ENCODE data around the gene PFDN6. TPM values are rescaled to one million over a fixed set of nuclear protein-coding genes. Genes with fewer than 3 reads are reported as not detected.

The PFDN6 gene
- total RNA-seq, 1 experiment from 2014 or later: 67.8 TPM

DNA sequence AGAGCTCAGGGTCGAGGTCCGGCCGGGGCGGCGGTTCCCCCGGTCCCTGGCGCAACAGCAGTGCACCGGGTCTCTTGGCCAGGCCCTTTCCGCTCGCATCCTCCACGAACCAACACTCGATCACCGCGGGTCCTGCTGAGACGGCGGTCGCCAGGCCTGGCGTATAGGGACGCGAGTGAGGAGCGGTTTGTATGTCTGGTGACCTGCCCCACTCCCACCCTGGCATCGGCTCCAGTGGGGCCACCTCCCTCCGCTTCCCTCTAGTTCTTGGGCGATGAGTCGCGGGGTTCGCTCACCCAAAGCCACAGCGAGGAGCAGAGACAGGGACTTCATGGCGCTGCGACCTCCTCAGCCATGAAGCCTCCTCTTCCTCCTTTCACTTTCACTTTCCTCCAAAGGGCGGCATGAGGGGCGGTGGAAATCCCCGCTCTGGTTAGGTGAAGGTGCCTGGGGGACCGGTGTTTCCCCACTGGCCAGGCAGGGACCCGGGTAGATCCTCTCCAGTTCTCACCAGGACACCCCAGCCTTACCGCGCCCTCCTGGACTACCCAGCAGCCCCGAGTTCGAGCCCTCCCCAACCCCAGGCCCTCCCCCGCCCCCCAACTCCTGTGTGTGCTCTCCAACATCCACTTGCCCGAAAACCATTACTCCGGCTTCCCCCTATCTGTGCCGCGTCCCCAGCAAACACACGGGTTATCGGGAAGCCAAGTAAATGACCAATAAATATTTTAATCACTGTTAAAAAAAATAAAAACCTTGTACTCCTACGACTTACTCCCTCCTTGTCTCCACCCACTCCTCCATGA is 24.5 kb downstream of the PFDN6 start, which contains the start of gene TAPBP:
TSS of gene TAPBP (minus strand) at position 370 of the 806 bp plus-strand sequence. CDS start at position 333, 37 bp downstream.
- peaks cover 36% of the 10 kb centered on the region for H3K36me3 ChIP-seq

DNA sequence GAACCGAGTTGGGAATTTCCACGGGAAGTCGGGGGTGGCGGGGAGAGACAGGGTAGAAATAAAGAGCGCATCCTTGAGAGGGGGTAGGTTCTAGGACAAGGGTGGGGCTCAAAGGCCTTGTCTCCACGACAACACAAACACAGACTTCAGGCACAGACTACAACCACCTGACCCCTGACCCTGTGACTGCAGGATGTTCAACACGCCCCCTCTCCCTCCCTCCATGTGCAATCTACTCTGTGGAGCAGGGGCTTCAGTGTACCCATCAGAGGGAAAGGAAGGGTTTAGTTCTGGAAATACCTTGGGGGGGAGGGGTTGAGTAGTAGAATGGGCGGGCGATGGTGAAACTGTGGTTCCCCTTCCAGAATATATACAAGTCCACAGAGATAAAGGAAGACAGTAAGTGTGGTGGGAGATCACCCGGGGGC is 25.1 kb downstream of the PFDN6 start:
- H3K36me3 ChIP-seq: peaks cover 42% of the 10 kb centered on the region
- H3K4me1 ChIP-seq (replicated peaks): peaks cover 29% of the 10 kb centered on the region
- no peaks in the 10 kb centered on the region for H3K9me3 ChIP-seq (replicated peaks)
- H3K27me3 ChIP-seq (replicated peaks): no peaks in the 10 kb centered on the region
- H3K27ac ChIP-seq: peak overlapping the region; percentile 84
- peak overlapping the region; percentile 69 for H3K4me3 ChIP-seq
- DNase-seq (ENCODE audit: low read depth in 1 of 2, low spot score in 2 of 2): peak; percentile 69 to 74

More for the DNA sequence above, 24.5 kb downstream of the PFDN6 start, which contains the start of gene TAPBP:
- no peaks in the 10 kb centered on the region for H3K27me3 ChIP-seq (replicated peaks)
- H3K9me3 ChIP-seq (replicated peaks): no peaks in the 10 kb centered on the region
- peaks cover 28% of the 10 kb centered on the region for H3K4me1 ChIP-seq (replicated peaks)
- H3K4me3 ChIP-seq: peak within 1 kb of the TSS; percentile 69
- peak within 1 kb of the TSS; percentile 84 for H3K27ac ChIP-seq
- peak; percentile 72 to 89 for DNase-seq (ENCODE audit: low read depth in 1 of 2, low spot score in 2 of 2)

DNA sequence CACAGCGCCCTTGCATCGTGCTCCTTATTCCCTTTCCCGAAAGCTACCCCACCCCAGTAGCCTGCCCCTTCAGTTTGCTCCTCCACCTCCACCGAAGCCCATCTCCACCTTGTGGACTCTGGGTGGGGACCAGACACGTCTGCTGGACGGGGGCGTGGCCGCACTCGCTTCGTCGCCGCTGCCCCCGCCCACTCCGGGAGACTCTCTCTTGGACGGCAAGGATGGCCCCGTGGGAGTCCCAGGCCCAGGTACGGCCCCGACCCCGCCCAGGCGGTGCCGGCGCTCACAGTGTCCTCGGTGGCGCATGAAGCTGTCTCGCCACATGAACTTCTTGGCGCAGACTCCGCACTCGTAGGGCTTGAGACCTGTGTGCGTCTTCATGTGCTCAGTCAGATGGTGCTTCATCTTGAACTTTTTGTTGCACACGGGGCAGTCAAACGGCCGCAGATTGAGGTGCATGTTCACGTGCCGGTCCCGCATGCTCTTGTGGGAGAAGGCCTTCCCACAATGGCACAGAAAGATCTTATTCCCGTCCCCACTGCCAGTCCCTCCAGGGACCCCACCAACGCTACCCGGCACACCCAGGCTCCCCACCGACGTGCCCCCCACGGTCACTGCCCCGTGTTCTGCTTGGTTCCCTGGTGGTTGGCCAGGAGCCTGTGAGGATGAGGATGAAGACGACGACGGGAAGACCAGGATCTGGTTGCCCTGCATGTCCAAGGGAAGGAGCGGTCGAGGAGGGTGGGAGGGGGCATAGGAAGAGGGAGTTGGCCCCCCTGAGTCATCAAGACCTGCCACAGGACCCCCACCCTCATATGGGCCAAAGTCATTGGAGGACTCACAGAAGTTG is 25.8 kb downstream of the PFDN6 start:
- peak overlapping the region; percentile 84 for H3K27ac ChIP-seq
- H3K4me1 ChIP-seq (replicated peaks): peaks cover 30% of the 10 kb centered on the region
- H3K36me3 ChIP-seq: peaks cover 44% of the 10 kb centered on the region
- H3K4me3 ChIP-seq: peak overlapping the region; percentile 69; the same call in 1 of the 2 replicates
- DNase-seq (ENCODE audit: low read depth in 1 of 2, low spot score in 2 of 2): no peak
- no peaks in the 10 kb centered on the region for H3K9me3 ChIP-seq (replicated peaks)
- H3K27me3 ChIP-seq (replicated peaks): no peaks in the 10 kb centered on the region

DNA sequence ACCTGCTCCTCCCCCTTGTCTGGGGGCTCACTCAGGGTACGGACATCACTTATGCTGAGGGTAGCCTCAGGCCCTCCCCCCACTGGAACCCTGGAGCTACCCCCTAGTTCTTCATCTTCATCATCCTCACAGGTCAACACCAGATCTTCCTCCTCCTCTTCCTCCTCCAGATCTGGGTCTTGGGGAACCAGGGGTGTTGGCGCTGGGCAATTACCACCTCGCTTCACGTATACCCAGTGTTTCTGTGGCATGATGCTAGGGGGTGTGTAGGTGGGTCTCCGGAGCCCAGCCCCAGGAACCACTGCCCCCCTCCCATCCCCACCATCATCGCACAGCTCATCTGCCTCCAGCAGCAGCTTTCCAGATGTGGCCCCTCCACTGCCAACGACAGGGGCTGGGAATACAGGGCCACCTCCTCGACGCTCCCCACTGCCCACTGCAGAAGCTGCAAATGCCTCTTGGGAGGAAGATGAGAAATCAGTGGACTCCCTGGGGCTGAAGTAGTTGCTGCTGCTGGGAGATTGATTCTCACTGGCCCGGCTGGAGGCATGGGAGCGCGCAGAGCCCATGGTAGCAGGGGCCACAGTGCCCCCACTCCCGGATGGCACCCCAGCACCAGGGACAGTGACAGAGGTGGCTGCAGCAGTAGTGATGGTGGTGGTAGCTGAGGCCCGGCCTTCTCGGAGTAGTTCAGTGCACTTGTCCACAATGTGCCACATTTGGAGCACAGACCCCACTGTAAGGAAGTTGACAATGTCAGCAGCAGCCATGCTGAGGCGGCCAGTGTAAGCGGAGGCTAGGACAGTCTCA is 26.6 kb downstream of the PFDN6 start:
- Histone ChIP-seq H3K36me3 (peaks cover 46% of the 10 kb centered on the region), H3K27me3 (replicated peaks) (no peaks in the 10 kb centered on the region), H3K27ac (no peak overlapping the region), H3K9me3 (replicated peaks) (no peaks in the 10 kb centered on the region), H3K4me1 (replicated peaks) (peaks cover 38% of the 10 kb centered on the region), H3K4me3 (no peak overlapping the region)
- no peak for DNase-seq (ENCODE audit: low read depth in 1 of 2, low spot score in 2 of 2)

DNA sequence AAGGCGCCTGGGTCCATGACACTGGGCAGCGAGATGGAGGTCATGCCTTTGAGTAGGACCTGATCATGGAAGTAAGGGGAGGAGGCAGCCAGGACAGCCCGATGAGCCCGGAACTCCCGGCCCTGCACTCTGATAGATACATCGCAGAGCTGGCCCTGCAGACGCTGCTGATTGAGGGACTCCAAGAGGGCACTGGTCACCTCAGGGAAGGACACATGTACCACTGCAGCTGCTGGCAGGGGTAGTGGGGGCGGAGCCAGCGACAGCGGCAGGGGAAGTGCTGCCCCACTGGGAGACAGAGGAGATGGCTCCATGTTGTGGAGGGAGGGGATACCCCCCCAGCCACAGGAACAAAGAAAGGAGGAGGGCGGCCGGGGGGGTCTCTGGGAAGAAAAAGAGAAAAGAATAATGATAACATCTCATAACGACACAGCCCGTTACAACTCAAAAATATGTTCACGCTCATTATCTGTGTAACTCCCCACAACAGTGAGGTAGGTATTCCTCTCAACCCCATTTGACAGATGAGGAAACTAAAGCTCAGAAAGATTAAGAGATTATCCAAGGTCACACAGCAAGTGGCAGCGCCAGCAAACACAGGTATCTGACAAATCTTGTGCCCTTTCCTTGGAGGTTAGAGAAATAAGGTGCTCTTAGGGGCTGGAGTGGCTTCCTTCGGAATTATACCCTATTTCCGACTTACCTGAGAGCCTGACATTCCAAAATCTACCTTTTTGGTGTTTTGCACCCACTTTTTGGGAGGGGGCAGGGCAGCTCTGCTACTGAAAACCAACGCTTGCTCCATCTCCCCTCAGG is 27.4 kb downstream of the PFDN6 start:
- no peaks in the 10 kb centered on the region for H3K9me3 ChIP-seq (replicated peaks)
- peak overlapping the region; percentile 52 for H3K4me3 ChIP-seq
- H3K4me1 ChIP-seq (replicated peaks): peaks cover 46% of the 10 kb centered on the region
- no peaks in the 10 kb centered on the region for H3K27me3 ChIP-seq (replicated peaks)
- no peak for DNase-seq (ENCODE audit: low read depth in 1 of 2, low spot score in 2 of 2)
- peaks cover 52% of the 10 kb centered on the region for H3K36me3 ChIP-seq
- H3K27ac ChIP-seq: no peak overlapping the region

DNA sequence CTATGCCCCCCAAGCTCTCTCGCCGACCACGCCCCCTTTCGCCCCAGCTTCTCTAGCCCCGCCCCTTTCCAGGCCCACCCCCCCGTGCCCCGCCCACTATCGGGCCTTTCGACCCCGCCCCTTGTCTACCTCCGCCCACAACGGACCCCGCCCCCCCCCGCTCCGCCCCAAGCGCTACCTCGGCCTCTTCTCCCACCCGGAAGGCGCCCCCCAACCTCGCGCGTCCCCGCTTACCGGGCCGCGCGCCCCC is 27.9 kb downstream of the PFDN6 start:
- peaks cover 51% of the 10 kb centered on the region for H3K36me3 ChIP-seq
- peak overlapping the region; percentile 52 for H3K4me3 ChIP-seq
- H3K27me3 ChIP-seq (replicated peaks): no peaks in the 10 kb centered on the region
- DNase-seq (ENCODE audit: low read depth in 1 of 2, low spot score in 2 of 2): no peak
- no peak overlapping the region for H3K27ac ChIP-seq
- H3K4me1 ChIP-seq (replicated peaks): peaks cover 44% of the 10 kb centered on the region
- H3K9me3 ChIP-seq (replicated peaks): no peaks in the 10 kb centered on the region

DNA sequence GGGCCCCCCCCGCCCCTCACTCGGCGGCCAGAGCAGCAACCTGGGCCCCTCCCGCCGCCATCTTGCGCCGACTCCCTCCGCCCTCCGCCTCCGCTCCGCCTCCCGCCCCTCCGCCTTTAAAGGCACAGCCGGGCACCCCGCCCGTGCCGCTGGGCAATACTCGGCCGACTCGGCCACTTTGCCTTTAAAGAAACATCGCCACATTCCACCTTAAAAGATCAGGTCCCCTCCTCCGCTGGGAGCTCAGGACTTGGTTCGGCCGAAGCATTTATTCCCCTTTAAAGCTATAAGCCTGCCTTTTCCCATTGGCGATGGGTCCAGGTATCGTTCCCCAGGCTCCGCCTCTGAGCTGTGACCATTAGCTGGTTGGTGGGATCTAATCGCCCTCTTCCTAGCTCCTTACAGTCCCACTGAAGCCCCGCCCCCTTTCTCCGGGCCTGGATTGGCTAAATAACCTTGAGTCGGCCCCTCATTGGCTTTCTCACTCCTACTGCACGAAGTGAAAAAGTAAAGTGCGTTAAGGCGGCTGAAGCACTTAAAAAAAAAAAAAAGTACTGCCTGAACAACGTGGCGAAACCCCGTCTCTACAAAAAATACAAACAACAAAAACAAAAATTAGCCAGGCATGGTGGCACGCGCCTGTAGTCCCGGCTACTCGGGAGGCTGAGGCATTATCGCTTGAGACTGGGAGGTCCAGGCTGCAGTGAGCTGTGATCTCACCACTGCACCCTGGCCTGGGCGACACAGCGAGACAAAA is 28.4 kb downstream of the PFDN6 start, which contains the start of gene ZBTB22:
TSS of gene ZBTB22 (minus strand) at position 76 of the 757 bp plus-strand sequence. CDS start 828 bp downstream, outside the sequence.
- peaks cover 40% of the 10 kb centered on the region for H3K4me1 ChIP-seq (replicated peaks)
- H3K36me3 ChIP-seq: peaks cover 48% of the 10 kb centered on the region
- no peaks in the 10 kb centered on the region for H3K27me3 ChIP-seq (replicated peaks)
- H3K27ac ChIP-seq: no peak within 1 kb of the TSS
- H3K4me3 ChIP-seq: peak within 1 kb of the TSS; percentile 52
- peak; percentile 98 to 99 for DNase-seq (ENCODE audit: low read depth in 1 of 2, low spot score in 2 of 2)
- no peaks in the 10 kb centered on the region for H3K9me3 ChIP-seq (replicated peaks)

DNA sequence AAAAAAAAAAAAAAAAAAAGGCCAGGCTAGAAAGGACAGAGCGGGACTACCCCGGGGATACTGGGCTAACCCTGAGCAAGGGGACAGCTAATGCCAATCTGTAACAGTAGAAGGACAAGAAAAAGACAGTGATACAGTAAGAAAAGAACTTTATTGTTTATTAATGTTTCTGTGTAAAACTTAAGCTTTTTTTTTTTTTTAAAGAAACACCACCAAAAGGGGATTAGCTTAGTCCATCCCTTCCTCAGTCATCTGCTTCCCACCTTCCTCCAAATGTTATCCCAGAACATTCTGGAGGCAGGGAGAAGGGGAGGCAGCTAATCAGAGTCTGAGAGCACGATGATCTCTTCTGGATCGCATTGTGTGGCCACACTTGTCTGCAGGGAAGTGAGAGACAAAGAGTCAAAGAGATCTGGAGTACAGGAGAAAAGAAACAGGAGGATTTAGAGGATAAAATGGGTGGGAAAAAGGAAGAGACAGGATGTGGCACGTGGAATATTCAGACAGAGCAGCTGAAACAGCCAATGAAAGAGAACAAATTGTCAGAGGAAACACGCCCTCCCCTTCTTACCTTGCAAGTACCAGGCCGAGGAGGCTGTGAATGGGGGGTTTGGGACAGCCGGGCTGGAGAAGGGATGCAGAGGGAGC is 29.1 kb downstream of the PFDN6 start:
- Histone ChIP-seq H3K36me3 (peaks cover 47% of the 10 kb centered on the region), H3K27ac (no peak overlapping the region), H3K27me3 (replicated peaks) (no peaks in the 10 kb centered on the region), H3K4me1 (replicated peaks) (peaks cover 44% of the 10 kb centered on the region), H3K9me3 (replicated peaks) (no peaks in the 10 kb centered on the region), H3K4me3 (no peak overlapping the region; the same call in 1 of the 2 replicates)
- DNase-seq (ENCODE audit: low read depth in 1 of 2, low spot score in 2 of 2): no peak

DNA sequence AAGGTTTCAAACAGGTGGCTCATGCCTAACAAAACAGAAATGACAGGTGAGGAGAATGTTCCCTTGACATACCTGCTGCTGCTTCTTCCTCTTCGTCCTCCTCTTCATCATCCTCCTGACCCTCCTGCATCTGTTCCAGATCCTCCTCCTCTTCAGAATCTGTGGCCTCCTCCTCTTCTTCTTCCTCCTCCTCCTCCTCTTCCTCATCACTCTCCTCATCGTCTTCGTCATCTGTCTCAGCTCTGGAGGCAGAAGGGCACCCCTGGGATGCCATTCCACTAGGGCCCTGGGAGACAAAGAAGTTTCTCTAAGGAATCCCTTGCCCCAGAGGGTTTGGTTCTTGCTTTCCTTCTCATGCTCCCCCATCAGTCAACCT is 30.5 kb downstream of the PFDN6 start:
- Histone ChIP-seq H3K27ac (no peak overlapping the region), H3K36me3 (peaks cover 44% of the 10 kb centered on the region), H3K4me1 (replicated peaks) (peaks cover 43% of the 10 kb centered on the region), H3K9me3 (replicated peaks) (no peaks in the 10 kb centered on the region), H3K27me3 (replicated peaks) (no peaks in the 10 kb centered on the region), H3K4me3 (no peak overlapping the region)
- DNase-seq (ENCODE audit: low read depth in 1 of 2, low spot score in 2 of 2): no peak

DNA sequence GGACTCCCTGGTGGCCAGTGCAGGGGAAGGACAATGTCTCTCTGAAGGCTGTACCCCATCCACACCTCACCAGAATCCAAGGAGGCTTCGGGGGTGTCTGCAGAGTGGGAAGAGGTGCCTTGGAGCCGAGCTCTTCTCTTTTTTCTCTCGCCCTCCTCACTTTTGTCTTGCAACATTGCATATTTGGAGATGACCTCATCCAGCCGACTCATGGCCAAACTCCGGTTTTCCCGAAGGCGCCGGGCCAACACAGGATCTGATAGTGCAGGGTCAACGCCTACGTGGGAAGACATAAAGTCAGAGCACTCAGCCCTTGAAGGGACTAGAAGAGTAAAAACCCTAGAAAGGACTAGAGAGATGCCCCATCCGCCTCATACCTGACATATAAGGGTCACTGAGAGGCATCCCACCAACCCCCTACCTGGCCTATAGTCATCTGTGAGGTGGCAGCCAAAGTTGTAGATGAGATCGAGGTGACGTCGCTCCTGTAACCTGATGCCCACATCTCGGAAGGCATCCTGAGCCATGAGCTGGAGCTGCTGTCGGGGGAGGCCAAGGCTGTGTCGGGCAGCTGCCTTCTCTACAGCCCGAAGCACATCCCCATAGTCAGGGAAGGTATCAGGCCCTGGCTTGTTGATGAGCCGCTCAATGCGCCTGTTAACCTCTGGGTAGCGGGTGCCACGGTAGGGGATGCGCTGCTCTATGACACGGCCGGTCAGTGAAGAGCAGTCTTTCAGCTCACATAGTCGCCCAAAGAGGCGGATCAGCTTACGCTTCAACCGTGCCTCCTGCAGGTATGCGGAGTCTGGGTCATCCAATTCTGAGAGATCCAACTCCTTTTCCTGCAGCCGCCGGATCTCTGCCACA is 31.1 kb downstream of the PFDN6 start:
- H3K27me3 ChIP-seq (replicated peaks): no peaks in the 10 kb centered on the region
- no peak overlapping the region for H3K4me3 ChIP-seq
- no peaks in the 10 kb centered on the region for H3K9me3 ChIP-seq (replicated peaks)
- 0 out of 2 replicates have a peak overlapping the region, but pooled peaks have one; percentile 14 for H3K27ac ChIP-seq
- H3K4me1 ChIP-seq (replicated peaks): peaks cover 41% of the 10 kb centered on the region
- peaks cover 44% of the 10 kb centered on the region for H3K36me3 ChIP-seq
- DNase-seq (ENCODE audit: low read depth in 1 of 2, low spot score in 2 of 2): no peak

DNA sequence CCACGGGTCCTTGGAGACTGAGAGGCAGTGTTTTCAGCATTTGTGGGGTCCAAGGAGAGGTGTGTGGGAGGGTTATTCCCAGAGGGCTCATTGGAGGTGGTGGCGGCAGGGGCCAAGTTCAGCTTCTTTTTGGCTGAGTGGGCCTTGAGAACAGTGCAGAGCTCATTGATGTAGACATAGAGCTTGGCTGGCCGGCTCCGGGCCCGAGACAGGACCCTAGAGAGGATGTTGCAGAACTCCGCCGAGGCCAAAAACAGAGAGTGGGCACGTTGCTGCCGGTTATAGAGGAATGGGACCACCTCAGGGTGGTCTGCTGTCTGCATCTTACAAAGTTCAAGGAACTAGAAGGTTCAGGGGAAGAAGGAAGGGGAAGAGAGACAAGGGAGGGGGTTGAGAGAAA is 31.8 kb downstream of the PFDN6 start:
- Histone ChIP-seq H3K27ac (no peak overlapping the region), H3K9me3 (replicated peaks) (no peaks in the 10 kb centered on the region), H3K36me3 (peaks cover 44% of the 10 kb centered on the region), H3K4me3 (no peak overlapping the region), H3K4me1 (replicated peaks) (peaks cover 41% of the 10 kb centered on the region), H3K27me3 (replicated peaks) (no peaks in the 10 kb centered on the region)
- no peak for DNase-seq (ENCODE audit: low read depth in 1 of 2, low spot score in 2 of 2)

Measured in SJSA1 (cell line).